Activated CD8-positive, alpha-beta T cell treated with anti-CD3 and anti-CD28 coated beads for 36 hours (primary cell): ENCODE measurements around the gene EDEM2. TPM values are rescaled to one million over a fixed set of nuclear protein-coding genes. Genes with fewer than 3 reads are reported as not detected.
"Not testable (repeated sequence)": the region's sequence is repeated elsewhere in the genome, so short reads cannot be mapped to it uniquely, and the experiment has no call there.

Source experiments
- ATAC-seq: fragments of 200-7000 bp; cut with Tn5 transposase; one replicate; pipeline ENCODE4 v1.10.0; 2021; ENCODE audit warnings: mild to moderate bottlenecking, moderate library complexity
- CTCF ChIA-PET: fragments of 350-600 bp; sonication (Branson Sonifier 250); formaldehyde crosslinking; loops from one replicate; lab custom pipeline; 2021; ENCODE audit warnings: antibody characterized with exemption; lab: Charles Lee
- POLR2A ChIA-PET: fragments of 350-600 bp; sonication (Branson Sonifier 250); formaldehyde crosslinking; loops from one replicate; lab custom pipeline; 2021; ENCODE audit warnings: antibody characterized with exemption; lab: Charles Lee
- DNase-seq: peaks from one replicate; pipeline ENCODE4 v3.0.0-alpha.2; 2020
- H3K27ac Mint-ChIP-seq: one replicate; pipeline ENCODE4 v1.8.0; 2021; ENCODE audit warnings: mild to moderate bottlenecking, mixed read lengths
- H3K27me3 Mint-ChIP-seq: one replicate; pipeline ENCODE4 v1.8.0; 2021; ENCODE audit warnings: mixed read lengths
- H3K36me3 Mint-ChIP-seq: one replicate; pipeline ENCODE4 v1.8.0; 2021; ENCODE audit warnings: low read depth, mixed read lengths
- H3K4me1 Mint-ChIP-seq: one replicate; pipeline ENCODE4 v1.8.0; 2021; ENCODE audit warnings: low read depth, mixed read lengths
- H3K4me3 Mint-ChIP-seq: one replicate; pipeline ENCODE4 v1.8.0; 2021; ENCODE audit warnings: mild to moderate bottlenecking, moderate library complexity, mixed read lengths
- H3K9me3 Mint-ChIP-seq: one replicate; pipeline ENCODE4 v1.8.0; 2021; ENCODE audit warnings: mixed read lengths
- intact Hi-C: fragments of 100-400 bp; cut with micrococcal nuclease; formaldehyde crosslinking; loops from one replicate; pipeline ENCODE4 v1.10.0; 2022
- total RNA-seq, 2 experiments: library from RNA; stranded (reverse); gene quantifications; one replicate each; pipeline ENCODE4 v1.2.3, GENCODE V29; 2021
- TF ChIP-seq, protein P1 (sequence below): fragments of 200-600 bp; IDR thresholded peaks from one replicate; pipeline ENCODE4 v1.8.0; 2022; ENCODE audit warnings: antibody characterized with exemption, mild to moderate bottlenecking

Gene EDEM2, protein sequence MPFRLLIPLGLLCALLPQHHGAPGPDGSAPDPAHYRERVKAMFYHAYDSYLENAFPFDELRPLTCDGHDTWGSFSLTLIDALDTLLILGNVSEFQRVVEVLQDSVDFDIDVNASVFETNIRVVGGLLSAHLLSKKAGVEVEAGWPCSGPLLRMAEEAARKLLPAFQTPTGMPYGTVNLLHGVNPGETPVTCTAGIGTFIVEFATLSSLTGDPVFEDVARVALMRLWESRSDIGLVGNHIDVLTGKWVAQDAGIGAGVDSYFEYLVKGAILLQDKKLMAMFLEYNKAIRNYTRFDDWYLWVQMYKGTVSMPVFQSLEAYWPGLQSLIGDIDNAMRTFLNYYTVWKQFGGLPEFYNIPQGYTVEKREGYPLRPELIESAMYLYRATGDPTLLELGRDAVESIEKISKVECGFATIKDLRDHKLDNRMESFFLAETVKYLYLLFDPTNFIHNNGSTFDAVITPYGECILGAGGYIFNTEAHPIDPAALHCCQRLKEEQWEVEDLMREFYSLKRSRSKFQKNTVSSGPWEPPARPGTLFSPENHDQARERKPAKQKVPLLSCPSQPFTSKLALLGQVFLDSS
- 10 to 100 TPM; 14.4 to 16.0 TPM for total RNA-seq

DNA sequence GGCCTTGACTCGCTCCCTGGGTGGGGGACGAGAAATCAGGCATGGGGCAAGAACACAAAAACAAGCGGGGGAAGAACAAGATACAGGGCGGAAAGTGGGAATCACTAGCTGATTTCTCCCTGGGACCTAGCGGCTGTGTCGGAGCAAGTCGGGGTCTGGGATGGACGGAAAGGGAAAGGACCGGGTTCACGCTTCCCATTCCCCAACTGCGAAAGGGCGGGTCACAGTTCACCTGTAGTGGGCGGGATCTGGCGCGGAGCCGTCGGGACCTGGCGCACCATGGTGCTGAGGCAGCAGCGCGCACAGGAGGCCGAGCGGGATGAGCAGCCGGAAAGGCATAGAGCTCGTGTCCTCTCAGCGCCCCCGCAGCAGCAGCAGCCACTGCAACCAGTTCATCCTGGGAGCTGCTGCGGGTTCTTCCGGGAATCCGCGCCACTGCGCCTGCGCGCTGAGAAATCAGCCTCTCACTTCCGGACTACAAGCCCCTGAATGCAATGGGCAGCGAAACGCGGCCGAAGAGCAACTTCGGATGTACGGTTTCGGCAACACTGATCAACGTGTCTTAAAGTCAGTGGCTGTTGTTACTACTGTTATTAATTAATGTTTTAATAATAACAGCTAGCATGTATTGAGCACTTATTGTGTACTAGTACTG, at the start of gene EDEM2:
EDEM2 (minus strand) TSS at position 417 of the 655 bp plus-strand sequence; CDS start at position 339, 78 bp downstream.
- TF ChIP-seq, protein P1, sequence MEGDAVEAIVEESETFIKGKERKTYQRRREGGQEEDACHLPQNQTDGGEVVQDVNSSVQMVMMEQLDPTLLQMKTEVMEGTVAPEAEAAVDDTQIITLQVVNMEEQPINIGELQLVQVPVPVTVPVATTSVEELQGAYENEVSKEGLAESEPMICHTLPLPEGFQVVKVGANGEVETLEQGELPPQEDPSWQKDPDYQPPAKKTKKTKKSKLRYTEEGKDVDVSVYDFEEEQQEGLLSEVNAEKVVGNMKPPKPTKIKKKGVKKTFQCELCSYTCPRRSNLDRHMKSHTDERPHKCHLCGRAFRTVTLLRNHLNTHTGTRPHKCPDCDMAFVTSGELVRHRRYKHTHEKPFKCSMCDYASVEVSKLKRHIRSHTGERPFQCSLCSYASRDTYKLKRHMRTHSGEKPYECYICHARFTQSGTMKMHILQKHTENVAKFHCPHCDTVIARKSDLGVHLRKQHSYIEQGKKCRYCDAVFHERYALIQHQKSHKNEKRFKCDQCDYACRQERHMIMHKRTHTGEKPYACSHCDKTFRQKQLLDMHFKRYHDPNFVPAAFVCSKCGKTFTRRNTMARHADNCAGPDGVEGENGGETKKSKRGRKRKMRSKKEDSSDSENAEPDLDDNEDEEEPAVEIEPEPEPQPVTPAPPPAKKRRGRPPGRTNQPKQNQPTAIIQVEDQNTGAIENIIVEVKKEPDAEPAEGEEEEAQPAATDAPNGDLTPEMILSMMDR = no peak
- CTCF ChIA-PET = interaction anchor here (0.9 to 4.3 kb wide), 13 partner anchors 18 to 157 kb away, joined by 3 to 48 read pairs (median 4); partner anchors contain the start of genes EIF6 and MMP24OS
- peak; percentile 91 for ATAC-seq
- peak within 1 kb of the TSS; percentile 90 for H3K27ac Mint-ChIP-seq
- intact Hi-C loops = loop anchor here (10.0 kb wide), 1 partner anchor 52 kb away; the partner anchor contains the start of gene TRPC4AP
- POLR2A ChIA-PET = interaction anchor here (0.5 to 2.2 kb wide), 13 partner anchors 10 to 310 kb away, joined by 3 to 8 read pairs (median 3); partner anchors contain the start of gene ACSS2
- H3K4me1 Mint-ChIP-seq = peaks cover 27% of the 10 kb centered on the region
- H3K9me3 Mint-ChIP-seq = no peaks in the 10 kb centered on the region
- DNase-seq = peak; percentile 95
- peaks cover 11% of the 10 kb centered on the region for H3K36me3 Mint-ChIP-seq
- H3K27me3 Mint-ChIP-seq = no peaks in the 10 kb centered on the region
- peak within 1 kb of the TSS; percentile 95 for H3K4me3 Mint-ChIP-seq

DNA sequence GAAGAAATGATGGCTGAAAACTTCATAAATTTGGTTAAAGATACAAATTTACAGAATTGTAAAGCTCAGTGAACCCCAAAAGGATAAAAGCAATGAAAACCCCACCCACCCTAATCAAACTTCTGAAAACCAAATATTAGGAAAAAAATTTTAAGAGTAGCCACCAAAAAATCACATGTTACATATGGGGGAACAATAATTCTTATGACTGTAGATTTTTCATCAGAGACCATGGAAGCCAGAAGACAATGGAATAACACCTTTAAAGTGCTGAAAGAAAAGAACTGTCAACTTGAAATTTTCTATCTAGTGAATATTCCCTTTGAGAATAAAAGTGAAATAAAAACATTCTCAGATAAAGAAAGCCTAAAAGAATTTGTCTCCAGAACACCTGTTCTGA, 49.2 kb upstream of the EDEM2 start:
- Mint-ChIP-seq H3K9me3 (peaks cover 14% of the 10 kb centered on the region), H3K4me1 (peaks cover 2% of the 10 kb centered on the region), H3K36me3 (peaks cover 12% of the 10 kb centered on the region), H3K4me3 (no peak overlapping the region), H3K27ac (no peak overlapping the region), H3K27me3 (no peaks in the 10 kb centered on the region)
- ATAC-seq = no peak
- intact Hi-C loops = no loop called here
- TF ChIP-seq, protein P1 = no peak
- ChIA-PET CTCF (interaction anchor here (2.4 kb wide), 1 partner anchor 8 kb away, joined by 5 read pairs; no protein-coding TSS in a partner anchor), POLR2A (no interaction called here)
- no peak for DNase-seq

DNA sequence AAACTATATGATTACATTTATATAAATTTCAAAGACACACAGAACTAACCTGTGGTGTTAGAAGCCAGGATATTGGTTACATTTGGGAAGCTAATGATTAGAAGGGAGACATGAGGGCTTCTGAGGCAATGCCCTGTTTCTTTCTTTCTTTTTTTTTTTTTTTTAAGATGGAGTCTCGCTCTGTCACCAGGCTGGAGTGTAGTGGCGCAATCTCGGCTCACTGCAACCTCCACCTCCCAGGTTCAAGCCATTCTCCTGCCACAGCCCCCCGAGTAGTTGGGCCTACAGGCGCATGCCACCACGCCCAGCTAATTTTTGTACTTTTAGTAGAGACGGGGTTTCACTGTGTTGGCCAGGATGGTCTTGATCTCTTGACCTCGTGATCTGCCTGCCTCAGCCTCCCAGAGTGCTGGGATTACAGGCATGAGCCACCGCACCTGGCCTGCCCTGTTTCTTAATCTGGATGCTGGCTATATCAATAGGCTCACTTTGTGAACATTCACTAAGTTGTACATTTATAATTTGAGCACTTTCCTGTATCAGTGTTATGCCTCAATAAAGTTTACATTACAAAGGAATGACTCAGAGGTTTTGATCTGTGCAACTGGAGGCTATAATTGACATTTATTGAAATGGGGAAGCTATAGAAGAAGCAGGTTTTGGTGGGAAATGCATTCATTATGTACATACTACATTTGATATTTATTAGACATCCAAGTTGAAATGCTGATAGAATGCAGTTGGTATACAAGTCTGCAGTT, 46.1 kb upstream of the EDEM2 start:
- H3K27me3 Mint-ChIP-seq, H3K4me1 Mint-ChIP-seq, POLR2A ChIA-PET, DNase-seq, ATAC-seq, H3K27ac Mint-ChIP-seq, intact Hi-C loops, H3K4me3 Mint-ChIP-seq, H3K36me3 Mint-ChIP-seq: not testable (repeated sequence)
- CTCF ChIA-PET = interaction anchor here (0.8 to 1.7 kb wide), 4 partner anchors 15 to 154 kb away, joined by 3 to 4 read pairs (median 4); no protein-coding TSS in a partner anchor
- peaks cover 11% of the 10 kb centered on the region for H3K9me3 Mint-ChIP-seq

DNA sequence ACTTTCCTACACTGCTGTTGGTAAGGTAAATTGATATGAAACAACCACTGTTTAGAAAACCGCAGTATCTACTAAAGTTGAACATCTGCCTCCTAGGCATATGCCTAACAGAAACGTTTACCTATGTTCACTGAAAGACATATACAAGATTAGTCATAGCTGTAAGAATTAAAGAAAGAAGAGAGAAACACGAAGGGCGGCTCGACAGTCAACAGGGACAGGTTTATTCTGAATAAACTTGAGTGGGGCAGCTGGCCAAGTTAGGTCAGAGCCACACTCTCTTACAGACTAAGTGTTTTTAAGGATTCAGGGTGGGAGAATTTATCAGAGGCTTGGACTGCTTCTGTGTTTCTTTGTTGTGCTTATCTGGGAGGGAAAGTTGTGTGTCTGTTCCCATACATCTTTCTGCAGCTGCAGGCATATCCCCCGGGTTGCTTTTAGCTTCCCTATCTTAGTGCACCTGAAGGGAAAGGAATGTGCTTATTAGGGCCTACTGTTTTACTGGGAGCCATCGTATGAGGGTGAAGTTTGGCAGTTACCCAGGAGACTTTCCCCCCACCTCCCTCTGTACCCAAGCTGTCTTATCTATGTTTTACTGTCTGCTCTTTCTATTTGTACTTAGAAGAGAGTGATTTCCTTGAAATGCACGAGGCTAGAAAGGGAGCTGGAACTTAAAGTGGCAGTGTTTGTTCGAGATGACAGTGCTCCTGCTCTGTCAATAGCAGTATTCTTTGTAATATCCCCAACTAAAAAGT, 45.2 kb upstream of the EDEM2 start:
- Mint-ChIP-seq H3K9me3 (peaks cover 11% of the 10 kb centered on the region), H3K27me3 (no peaks in the 10 kb centered on the region), H3K36me3 (peaks cover 5% of the 10 kb centered on the region), H3K27ac (no peak overlapping the region), H3K4me3 (no peak overlapping the region), H3K4me1 (no peaks in the 10 kb centered on the region)
- POLR2A ChIA-PET = no interaction called here
- ATAC-seq (no peak), DNase-seq (no peak)
- intact Hi-C loops = no loop called here
- CTCF ChIA-PET = interaction anchor here (1.7 kb wide), 1 partner anchor 16 kb away, joined by 4 read pairs; no protein-coding TSS in a partner anchor
- TF ChIP-seq, protein P1 = no peak
